Mammary epithelial cell (primary cell): Measurements from ENCODE around the gene CDC27.

Experiments used
- EZH2 ChIP-seq: IDR thresholded peaks from 2 replicates; pipeline ENCODE4 v1.6.1; 2012; ENCODE audit warnings: low read length, inconsistent platforms, borderline replicate concordance
- TF ChIP-seq, protein P1 (sequence below), 2 donors: IDR thresholded peaks in 1 of 2; conservative IDR thresholded peaks in 1 of 2; 2 replicates each; pipeline ENCODE4 v1.5.1; 2011 to 2012; ENCODE audit warnings: inconsistent platforms in 2 of 2, low read length in 2 of 2, mild to moderate bottlenecking in 2 of 2, control low read depth in 1 of 2, low read depth in 1 of 2; ENCODE audit not compliant: insufficient read depth in 1 of 2; ENCODE audit errors: extremely low read depth in 1 of 2

DNA sequence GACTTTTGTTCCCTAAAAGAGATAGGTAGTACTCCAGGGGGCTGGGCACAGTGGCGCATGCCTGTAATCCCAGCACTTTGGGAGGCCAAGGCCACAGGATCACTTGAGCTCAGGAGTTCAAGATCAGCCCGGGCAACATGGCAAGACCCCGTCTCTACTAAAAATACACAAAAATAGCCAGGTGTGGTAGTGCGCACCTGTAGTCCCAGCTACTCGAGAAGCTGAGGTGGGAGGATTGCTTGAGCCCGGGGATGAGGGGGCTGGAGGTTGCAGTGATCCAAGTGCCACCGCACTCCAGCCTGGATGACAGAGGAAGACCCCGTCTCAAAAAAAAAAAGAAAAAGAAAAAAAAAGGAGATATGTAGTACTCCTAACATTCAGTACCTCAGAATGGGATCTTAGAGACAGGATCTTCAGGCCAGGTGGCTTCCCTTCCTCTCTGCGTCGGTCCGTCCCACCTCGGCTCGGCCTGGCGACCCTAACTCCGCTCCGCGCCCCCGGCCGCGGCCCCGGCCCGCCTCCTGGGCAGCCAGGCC lies 89.6 kb downstream of the CDC27 start:
- TF ChIP-seq, protein P1, sequence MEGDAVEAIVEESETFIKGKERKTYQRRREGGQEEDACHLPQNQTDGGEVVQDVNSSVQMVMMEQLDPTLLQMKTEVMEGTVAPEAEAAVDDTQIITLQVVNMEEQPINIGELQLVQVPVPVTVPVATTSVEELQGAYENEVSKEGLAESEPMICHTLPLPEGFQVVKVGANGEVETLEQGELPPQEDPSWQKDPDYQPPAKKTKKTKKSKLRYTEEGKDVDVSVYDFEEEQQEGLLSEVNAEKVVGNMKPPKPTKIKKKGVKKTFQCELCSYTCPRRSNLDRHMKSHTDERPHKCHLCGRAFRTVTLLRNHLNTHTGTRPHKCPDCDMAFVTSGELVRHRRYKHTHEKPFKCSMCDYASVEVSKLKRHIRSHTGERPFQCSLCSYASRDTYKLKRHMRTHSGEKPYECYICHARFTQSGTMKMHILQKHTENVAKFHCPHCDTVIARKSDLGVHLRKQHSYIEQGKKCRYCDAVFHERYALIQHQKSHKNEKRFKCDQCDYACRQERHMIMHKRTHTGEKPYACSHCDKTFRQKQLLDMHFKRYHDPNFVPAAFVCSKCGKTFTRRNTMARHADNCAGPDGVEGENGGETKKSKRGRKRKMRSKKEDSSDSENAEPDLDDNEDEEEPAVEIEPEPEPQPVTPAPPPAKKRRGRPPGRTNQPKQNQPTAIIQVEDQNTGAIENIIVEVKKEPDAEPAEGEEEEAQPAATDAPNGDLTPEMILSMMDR (conservative IDR thresholded peaks at IDR 0.05 in 1 of 2, IDR thresholded peaks at IDR 0.05 in 1 of 2; ENCODE audit: extremely low read depth in 1 of 2, insufficient read depth in 1 of 2, low read depth in 1 of 2, low read length in 2 of 2): no peak
- TF ChIP-seq EZH2: no peak
